ENCODE measurements around the gene PCSK1. TPM values are rescaled to one million over a fixed set of nuclear protein-coding genes. Genes with fewer than 3 reads are reported as not detected.

Gene PCSK1
- total and polyA plus RNA-seq, 2 of the 4 experiments (the other 2 are of a cell fraction) = not detected

GRCh38 chr5:96408210-96408777, 24.8 kb downstream of the PCSK1 start:
- Histone ChIP-seq H4K91ac (ENCODE audit: insufficient read depth, low read depth, low read length) (no peak overlapping the region), H3K9ac (ENCODE audit: low read depth, low read length) (no peak overlapping the region), H2BK20ac (ENCODE audit: low read depth, low read length) (no peak overlapping the region), H3K18ac (ENCODE audit: low read depth, low read length) (no peak overlapping the region), H2BK120ac (ENCODE audit: low read depth, low read length) (no peak overlapping the region), H3K9me1 (ENCODE audit: insufficient read depth, low read length) (no peaks in the 10 kb centered on the region), H3K9me3 (ENCODE audit: control insufficient read depth, insufficient read depth, low read length) (no peaks in the 10 kb centered on the region), H4K8ac (ENCODE audit: low read depth in 2 of 2, low read length in 2 of 2) (no peak overlapping the region), H3K27me3 (ENCODE audit: control insufficient read depth, insufficient read depth, low read length) (peaks cover 4% of the 10 kb centered on the region; the same call in 1 of the 2 replicates), H3K14ac (replicated peaks; ENCODE audit: low read depth, low read length) (no peak overlapping the region), H4K5ac (ENCODE audit: low read depth, low read length) (no peak overlapping the region), H2AFZ (replicated peaks; ENCODE audit: low read length, poor library complexity) (no peak overlapping the region), H2AK9ac (replicated peaks; ENCODE audit: low read depth, low read length, poor library complexity) (no peak overlapping the region), H3K4ac (ENCODE audit: low read depth, low read length) (no peak overlapping the region), H3K27ac (ENCODE audit: insufficient read depth, low read length) (no peak overlapping the region), H2AK5ac (ENCODE audit: low read depth, low read length) (no peak overlapping the region), H3K79me1 (ENCODE audit: low read depth in 1 of 2, low read length in 2 of 2) (no peaks in the 10 kb centered on the region), H3K23ac (ENCODE audit: low read depth, low read length) (no peak overlapping the region), H3K4me2 (ENCODE audit: low read depth, low read length) (no peak overlapping the region), H2BK5ac (ENCODE audit: low read depth, low read length, poor library complexity, severe bottlenecking) (no peak overlapping the region), H3K56ac (ENCODE audit: extremely low read depth, insufficient read depth, low read length) (no peak overlapping the region), H3K36me3 (ENCODE audit: control insufficient read depth, insufficient read depth, low read length) (no peaks in the 10 kb centered on the region), H3K4me1 (ENCODE audit: control insufficient read depth, insufficient read depth, low read length) (peaks cover 2% of the 10 kb centered on the region; the same call in 1 of the 2 replicates), H3K4me3 (ENCODE audit: insufficient read depth, low read depth, low read length) (no peak overlapping the region), H4K20me1 (ENCODE audit: insufficient read depth, low read length) (no peaks in the 10 kb centered on the region), H2BK15ac (ENCODE audit: low read depth, low read length) (no peak overlapping the region)
- WGBS, 2 experiments (ENCODE audit: extremely low coverage in 2 of 2, insufficient read length in 1 of 2) = 54% methylated on average over 7 of the region's 13 CpGs; no CpG with 5 or more reads in 1 of the 2 experiments
- CTCF ChIA-PET = no interaction called here
- no peak for ATAC-seq (ENCODE audit: low read depth)
- dilution Hi-C loops (cut with HindIII; ENCODE audit: low sequenced_read_pairs, unreplicated experiment) (no loop called here), in situ Hi-C loops (cut with MboI; ENCODE audit: low sequenced_read_pairs) (no loop called here), intact Hi-C loops (cut with micrococcal nuclease) (no loop called here)
- no peak for TF ChIP-seq RAD21 (IDR thresholded peaks at IDR 0.05; ENCODE audit: low read length)
- TF ChIP-seq POLR2A (IDR thresholded peaks at IDR 0.05; ENCODE audit: low read depth, low read length) = no peak
- TF ChIP-seq RCOR1 (IDR thresholded peaks at IDR 0.05; ENCODE audit: insufficient replicate concordance, low read length) = no peak
- no peak for TF ChIP-seq CEBPB (IDR thresholded peaks at IDR 0.05; ENCODE audit: low read depth, low read length)
- TF ChIP-seq BHLHE40 (IDR thresholded peaks at IDR 0.05; ENCODE audit: low read depth, low read length) = no peak
- no peak for TF ChIP-seq FOS (IDR thresholded peaks at IDR 0.05; ENCODE audit: low read depth, low read length)
- no peak for TF ChIP-seq MAZ (IDR thresholded peaks at IDR 0.05; ENCODE audit: borderline replicate concordance, low read depth, low read length)
- TF ChIP-seq CHD1 (IDR thresholded peaks at IDR 0.05; ENCODE audit: low read depth, low read length) = no peak
- TF ChIP-seq MAFK (IDR thresholded peaks at IDR 0.05; ENCODE audit: low read depth, low read length) = no peak
- TF ChIP-seq RFX5 (IDR thresholded peaks at IDR 0.05; ENCODE audit: low read depth, low read length) = no peak
- no peak for TF ChIP-seq SMC3 (IDR thresholded peaks at IDR 0.05; ENCODE audit: low read depth, low read length)
- no peak for TF ChIP-seq MXI1 (IDR thresholded peaks at IDR 0.05; ENCODE audit: borderline replicate concordance, low read depth, low read length)
- TF ChIP-seq, protein P1, sequence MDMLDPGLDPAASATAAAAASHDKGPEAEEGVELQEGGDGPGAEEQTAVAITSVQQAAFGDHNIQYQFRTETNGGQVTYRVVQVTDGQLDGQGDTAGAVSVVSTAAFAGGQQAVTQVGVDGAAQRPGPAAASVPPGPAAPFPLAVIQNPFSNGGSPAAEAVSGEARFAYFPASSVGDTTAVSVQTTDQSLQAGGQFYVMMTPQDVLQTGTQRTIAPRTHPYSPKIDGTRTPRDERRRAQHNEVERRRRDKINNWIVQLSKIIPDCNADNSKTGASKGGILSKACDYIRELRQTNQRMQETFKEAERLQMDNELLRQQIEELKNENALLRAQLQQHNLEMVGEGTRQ (IDR thresholded peaks at IDR 0.05; ENCODE audit: low read depth, low read length) = no peak
- TF ChIP-seq NFE2L2 (IDR thresholded peaks at IDR 0.05; ENCODE audit: low read depth, low read length) = no peak
- TF ChIP-seq, protein P2, sequence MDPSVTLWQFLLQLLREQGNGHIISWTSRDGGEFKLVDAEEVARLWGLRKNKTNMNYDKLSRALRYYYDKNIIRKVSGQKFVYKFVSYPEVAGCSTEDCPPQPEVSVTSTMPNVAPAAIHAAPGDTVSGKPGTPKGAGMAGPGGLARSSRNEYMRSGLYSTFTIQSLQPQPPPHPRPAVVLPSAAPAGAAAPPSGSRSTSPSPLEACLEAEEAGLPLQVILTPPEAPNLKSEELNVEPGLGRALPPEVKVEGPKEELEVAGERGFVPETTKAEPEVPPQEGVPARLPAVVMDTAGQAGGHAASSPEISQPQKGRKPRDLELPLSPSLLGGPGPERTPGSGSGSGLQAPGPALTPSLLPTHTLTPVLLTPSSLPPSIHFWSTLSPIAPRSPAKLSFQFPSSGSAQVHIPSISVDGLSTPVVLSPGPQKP (IDR thresholded peaks at IDR 0.05; ENCODE audit: borderline replicate concordance, low read depth, low read length) = no peak
- no TSS peak for BruUV-seq (replicated peaks)
- POLR2A ChIA-PET (ENCODE audit: unreplicated experiment) = no interaction called here
- DNase-seq = peak; percentile 25
